VCaP (cell line): Measurements from ENCODE around the gene PLEKHG4.

Experiments
- H3K27ac ChIP-seq: fragments of 450-650 bp; 2 replicates; pipeline ENCODE4 v1.5.1; 2017
- CTCF ChIP-seq: fragments of 450-650 bp; conservative IDR thresholded peaks from 2 replicates; pipeline ENCODE4 v1.5.1; 2017; ENCODE audit warnings: mild to moderate bottlenecking, moderate library complexity

Gene PLEKHG4

GRCh38 chr16:67299269-67299668, 19.9 kb downstream of the PLEKHG4 start:
- no peak for TF ChIP-seq CTCF
- no peak overlapping the region for H3K27ac ChIP-seq

- 0 out of 2 replicates have a peak overlapping the region, but pooled peaks have one; percentile 18 for H3K27ac ChIP-seq
- no peak for TF ChIP-seq CTCF
Measured at GRCh38 chr16:67301080-67301782, 21.9 kb downstream of the PLEKHG4 start.

- no peak for TF ChIP-seq CTCF
- H3K27ac ChIP-seq: 0 out of 2 replicates have a peak overlapping the region, but pooled peaks have one; percentile 18
Measured at GRCh38 chr16:67302076-67302475, 22.7 kb downstream of the PLEKHG4 start.

GRCh38 chr16:67302970-67303369, 23.6 kb downstream of the PLEKHG4 start:
- TF ChIP-seq CTCF: no peak
- H3K27ac ChIP-seq: no peak overlapping the region

- no peak for TF ChIP-seq CTCF
- no peak overlapping the region for H3K27ac ChIP-seq
Measured at GRCh38 chr16:67304020-67304419, 24.7 kb downstream of the PLEKHG4 start.

GRCh38 chr16:67305216-67306071, 26.1 kb downstream of the PLEKHG4 start:
- no peak for TF ChIP-seq CTCF
- H3K27ac ChIP-seq: no peak overlapping the region

- no peak for TF ChIP-seq CTCF
- no peak overlapping the region for H3K27ac ChIP-seq
Measured at GRCh38 chr16:67310561-67310960, 31.2 kb downstream of the PLEKHG4 start.
